IMR-90 (cell line): Measurements from ENCODE around the gene CLDN34. TPM values are rescaled to one million over a fixed set of nuclear protein-coding genes. Genes with fewer than 3 reads are reported as not detected.
A peak's percentile ranks its signal among the peaks of the same experiment; 100 is the strongest.

ENCODE experiments used
- ATAC-seq: fragments of 200-7000 bp; cut with Tn5 transposase; 2 replicates; pipeline ENCODE4 v1.9.1; 2020; ENCODE audit warnings: low read depth, mild to moderate bottlenecking, moderate library complexity
- BruUV-seq: library from RNA; stranded (reverse); fragments of 400-500 nt; replicated peaks from 2 replicates; lab custom pipeline; 2021; lab: Mats Ljungman, UMichigan
- CTCF ChIA-PET: fragments of 300-600 bp; formaldehyde crosslinking; extraction: SDS; loops from one replicate; lab custom pipeline; 2021; ENCODE audit warnings: antibody characterized with exemption; lab: Yijun Ruan, JAX
- POLR2A ChIA-PET: fragments of 300-600 bp; sonication (Branson Sonifier 250); formaldehyde crosslinking; loops from one replicate; lab custom pipeline; 2022; ENCODE audit warnings: antibody characterized with exemption; ENCODE audit not compliant: unreplicated experiment; lab: Charles Lee
- DNase-seq: peaks from one replicate; pipeline ENCODE4 v3.0.0; 2013
- H2AFZ ChIP-seq: replicated peaks from 2 replicates; pipeline ENCODE3; 2013; ENCODE audit warnings: low read length, mild to moderate bottlenecking; ENCODE audit not compliant: poor library complexity
- H2AK5ac ChIP-seq: 2 replicates; pipeline ENCODE4 v1.6.1; 2013; ENCODE audit warnings: low read depth, low read length, inconsistent platforms
- H2AK9ac ChIP-seq: replicated peaks from 2 replicates; pipeline ENCODE3; 2013; ENCODE audit warnings: mild to moderate bottlenecking, low read depth, low read length, moderate library complexity; ENCODE audit not compliant: poor library complexity
- H2BK120ac ChIP-seq: 2 replicates; pipeline ENCODE4 v1.6.1; 2013; ENCODE audit warnings: low read depth, low read length, inconsistent platforms
- H2BK15ac ChIP-seq: 3 replicates; pipeline ENCODE4 v1.6.1; 2013; ENCODE audit warnings: low read depth, low read length, inconsistent platforms
- H2BK20ac ChIP-seq: 2 replicates; pipeline ENCODE4 v1.6.1; 2013; ENCODE audit warnings: low read depth, mild to moderate bottlenecking, inconsistent platforms, low read length, moderate library complexity
- H2BK5ac ChIP-seq: 2 replicates; pipeline ENCODE4 v1.6.1; 2013; ENCODE audit warnings: mild to moderate bottlenecking, low read depth, low read length, inconsistent platforms; ENCODE audit not compliant: poor library complexity, severe bottlenecking
- H3K14ac ChIP-seq: replicated peaks from 2 replicates; pipeline ENCODE4 v1.6.1; 2013; ENCODE audit warnings: low read depth, low read length, inconsistent platforms
- H3K18ac ChIP-seq: 2 replicates; pipeline ENCODE4 v1.6.1; 2013; ENCODE audit warnings: low read depth, low read length, control low read depth
- H3K23ac ChIP-seq: 2 replicates; pipeline ENCODE4 v1.6.1; 2013; ENCODE audit warnings: low read depth, low read length, inconsistent platforms
- H3K27ac ChIP-seq: 2 replicates; pipeline ENCODE4 v1.5.1; 2013; ENCODE audit warnings: mild to moderate bottlenecking, control low read depth, low read length; ENCODE audit not compliant: insufficient read depth
- H3K27me3 ChIP-seq: 2 replicates; pipeline ENCODE4 v1.6.1; 2013; ENCODE audit warnings: low read length; ENCODE audit not compliant: control insufficient read depth, insufficient read depth
- H3K36me3 ChIP-seq: 2 replicates; pipeline ENCODE4 v1.6.1; 2013; ENCODE audit warnings: low read length, mixed read lengths; ENCODE audit not compliant: control insufficient read depth, insufficient read depth
- H3K4ac ChIP-seq: 2 replicates; pipeline ENCODE4 v1.6.1; 2013; ENCODE audit warnings: low read depth, low read length, inconsistent platforms
- H3K4me1 ChIP-seq: 2 replicates; pipeline ENCODE4 v1.6.1; 2013; ENCODE audit warnings: low read length, mixed read lengths; ENCODE audit not compliant: control insufficient read depth, insufficient read depth
- H3K4me2 ChIP-seq: 2 replicates; pipeline ENCODE4 v1.6.1; 2013; ENCODE audit warnings: low read depth, mild to moderate bottlenecking, control low read depth, low read length, moderate library complexity
- H3K4me3 ChIP-seq: 2 replicates; pipeline ENCODE4 v1.5.1; 2013; ENCODE audit warnings: low read depth, mild to moderate bottlenecking, control low read depth, low read length, moderate library complexity; ENCODE audit not compliant: insufficient read depth
- H3K56ac ChIP-seq: 2 replicates; pipeline ENCODE4 v1.6.1; 2013; ENCODE audit warnings: low read length, inconsistent platforms; ENCODE audit not compliant: insufficient read depth; ENCODE audit errors: extremely low read depth
- H3K79me1 ChIP-seq, 2 experiments: 2 replicates each; pipeline ENCODE4 v1.6.1; 2013; ENCODE audit warnings: low read length in 2 of 2, inconsistent platforms in 1 of 2, low read depth in 1 of 2
- H3K9ac ChIP-seq: 2 replicates; pipeline ENCODE4 v1.6.1; 2013; ENCODE audit warnings: low read depth, low read length, control low read depth
- H3K9me1 ChIP-seq: 2 replicates; pipeline ENCODE4 v1.6.1; 2013; ENCODE audit warnings: low read length, inconsistent platforms; ENCODE audit not compliant: insufficient read depth
- H3K9me3 ChIP-seq: 2 replicates; pipeline ENCODE4 v1.6.1; 2013; ENCODE audit warnings: low read length; ENCODE audit not compliant: control insufficient read depth, insufficient read depth
- H4K20me1 ChIP-seq: 2 replicates; pipeline ENCODE4 v1.6.1; 2013; ENCODE audit warnings: low read length, inconsistent platforms; ENCODE audit not compliant: insufficient read depth
- H4K5ac ChIP-seq: 2 replicates; pipeline ENCODE4 v1.6.1; 2013; ENCODE audit warnings: mild to moderate bottlenecking, low read depth, low read length, control low read depth
- H4K8ac ChIP-seq, 2 experiments: 2 replicates each; pipeline ENCODE4 v1.6.1; 2013; ENCODE audit warnings: low read depth in 2 of 2, low read length in 2 of 2, control low read depth in 1 of 2, inconsistent platforms in 1 of 2
- H4K91ac ChIP-seq: 2 replicates; pipeline ENCODE4 v1.6.1; 2013; ENCODE audit warnings: low read depth, low read length, inconsistent platforms; ENCODE audit not compliant: insufficient read depth
- BHLHE40 ChIP-seq: fragments of 150-350 bp; IDR thresholded peaks from 2 replicates; pipeline ENCODE4 v1.6.1; 2016; ENCODE audit warnings: mild to moderate bottlenecking, low read depth, low read length
- CEBPB ChIP-seq: IDR thresholded peaks from 2 replicates; pipeline ENCODE4 v1.6.1; 2012; ENCODE audit warnings: low read depth, low read length, improper control_type of control experiment
- CHD1 ChIP-seq: IDR thresholded peaks from 2 replicates; pipeline ENCODE4 v1.6.1; 2012; ENCODE audit warnings: low read depth, low read length, improper control_type of control experiment
- MAZ ChIP-seq: IDR thresholded peaks from 2 replicates; pipeline ENCODE4 v1.6.1; 2012; ENCODE audit warnings: low read depth, mild to moderate bottlenecking, low read length, improper control_type of control experiment, moderate library complexity, borderline replicate concordance
- MXI1 ChIP-seq: IDR thresholded peaks from 2 replicates; pipeline ENCODE4 v1.6.1; 2012; ENCODE audit warnings: low read depth, mild to moderate bottlenecking, low read length, moderate library complexity, borderline replicate concordance
- RAD21 ChIP-seq: IDR thresholded peaks from 2 replicates; pipeline ENCODE4 v1.6.1; 2012; ENCODE audit warnings: low read length, improper control_type of control experiment
- RFX5 ChIP-seq: IDR thresholded peaks from 2 replicates; pipeline ENCODE4 v1.8.0; 2012; ENCODE audit warnings: low read depth, mild to moderate bottlenecking, low read length, moderate library complexity
- SMC3 ChIP-seq: fragments of 150-350 bp; IDR thresholded peaks from 2 replicates; pipeline ENCODE4 v1.6.1; 2016; ENCODE audit warnings: low read depth, mild to moderate bottlenecking, antibody characterized with exemption, low read length, moderate library complexity
- WGBS, 2 experiments: methylation state at CpG; one replicate each; pipeline versions ENCODE4 v1.1.5 to v1.1.7; 2013; ENCODE audit warnings: missing lambda C conversion rate in 2 of 2; ENCODE audit not compliant: insufficient read length in 1 of 2; ENCODE audit errors: extremely low coverage in 2 of 2; 5-methylcytosine and 5-hydroxymethylcytosine counted together
- dilution Hi-C: fragments of 300-500 bp; cut with HindIII; formaldehyde crosslinking; loops from one replicate; pipeline ENCODE4 v1.14.3; 2018; ENCODE audit warnings: low sequenced_read_pairs; ENCODE audit not compliant: unreplicated experiment
- in situ Hi-C: fragments of 300-500 bp; cut with MboI; formaldehyde crosslinking; loops from 3 replicates; pipeline ENCODE4 v1.14.3; 2019; ENCODE audit warnings: low sequenced_read_pairs, inconsistent platforms, mixed read lengths
- intact Hi-C: fragments of 100-400 bp; cut with micrococcal nuclease; formaldehyde crosslinking; loops from 2 replicates; pipeline ENCODE4 v1.10.0; 2022
- polyA plus RNA-seq, 3 experiments: library from polyadenylated mRNA; depleted of rRNA; stranded (reverse); fragments of >200 nt; gene quantifications; 2 replicates each; pipeline ENCODE4 v1.2.3, GENCODE V29; 2012; ENCODE audit warnings: low replicate concordance in 1 of 3
- total RNA-seq: library from RNA; depleted of rRNA; stranded (reverse); fragments of >200 nt; gene quantifications from 2 replicates; pipeline ENCODE4 v1.2.3, GENCODE V29; 2012
- TF ChIP-seq, protein P1 (sequence below): fragments of 150-350 bp; IDR thresholded peaks from 2 replicates; pipeline ENCODE4 v1.6.1; 2016; ENCODE audit warnings: low read depth, mild to moderate bottlenecking, low read length, moderate library complexity, borderline replicate concordance

Gene CLDN34
- total and polyA plus RNA-seq, 2 of the 4 experiments (the other 2 are of a cell fraction) = 0.14 TPM; not detected in 1

DNA sequence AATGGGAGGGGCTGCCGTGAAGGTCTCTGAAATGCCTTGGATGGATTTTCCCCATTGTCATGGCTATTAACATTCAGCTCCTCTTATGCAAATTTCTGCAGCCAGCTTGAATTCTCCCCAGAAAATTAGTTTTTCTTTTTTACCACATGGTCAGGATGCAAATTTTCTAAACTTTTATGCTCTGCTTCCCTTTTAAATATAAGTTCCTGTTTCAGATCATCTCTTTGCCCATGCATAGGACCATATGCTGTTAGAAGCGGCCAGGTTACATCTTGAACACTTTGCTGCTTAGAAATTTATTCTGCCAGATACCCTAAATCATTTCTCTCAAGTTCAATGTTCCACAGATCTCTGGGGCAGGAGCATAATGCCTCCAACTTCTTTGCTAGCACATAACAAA lies 13.8 kb upstream of the CLDN34 start:
- no peak overlapping the region for H3K9ac ChIP-seq
- 0 out of 2 replicates have a peak, but pooled peaks cover 2% of the 10 kb centered on the region for H3K9me1 ChIP-seq
- H3K27me3 ChIP-seq = no peaks in the 10 kb centered on the region
- H3K4ac ChIP-seq = peak overlapping the region; percentile 32; the same call in 1 of the 2 replicates
- ChIA-PET CTCF (no interaction called here), POLR2A (no interaction called here)
- H2AK5ac ChIP-seq = no peak overlapping the region
- no peak overlapping the region for H3K23ac ChIP-seq
- H3K14ac ChIP-seq = no peak overlapping the region
- peak overlapping the region; percentile 24; the same call in 1 of the 2 replicates for H3K18ac ChIP-seq
- no peak overlapping the region for H3K4me3 ChIP-seq
- H3K79me1 ChIP-seq = no peaks in the 10 kb centered on the region
- TF ChIP-seq MXI1 (no peak), CEBPB (no peak), SMC3 (no peak), CHD1 (no peak), BHLHE40 (no peak), RAD21 (no peak), MAZ (no peak), RFX5 (no peak)
- TF ChIP-seq, protein P1, sequence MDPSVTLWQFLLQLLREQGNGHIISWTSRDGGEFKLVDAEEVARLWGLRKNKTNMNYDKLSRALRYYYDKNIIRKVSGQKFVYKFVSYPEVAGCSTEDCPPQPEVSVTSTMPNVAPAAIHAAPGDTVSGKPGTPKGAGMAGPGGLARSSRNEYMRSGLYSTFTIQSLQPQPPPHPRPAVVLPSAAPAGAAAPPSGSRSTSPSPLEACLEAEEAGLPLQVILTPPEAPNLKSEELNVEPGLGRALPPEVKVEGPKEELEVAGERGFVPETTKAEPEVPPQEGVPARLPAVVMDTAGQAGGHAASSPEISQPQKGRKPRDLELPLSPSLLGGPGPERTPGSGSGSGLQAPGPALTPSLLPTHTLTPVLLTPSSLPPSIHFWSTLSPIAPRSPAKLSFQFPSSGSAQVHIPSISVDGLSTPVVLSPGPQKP = no peak
- peaks cover 13% of the 10 kb centered on the region for H3K4me1 ChIP-seq
- no peak overlapping the region for H2AFZ ChIP-seq
- H4K8ac ChIP-seq = no peak overlapping the region
- peaks cover 9% of the 10 kb centered on the region; the same call in 1 of the 2 replicates for H3K9me3 ChIP-seq
- in situ Hi-C loops = no loop called here
- no peak overlapping the region for H3K27ac ChIP-seq
- H3K4me2 ChIP-seq = no peak overlapping the region
- peak overlapping the region; percentile 60 for H2BK120ac ChIP-seq
- no peak overlapping the region for H3K56ac ChIP-seq
- no peaks in the 10 kb centered on the region for H4K20me1 ChIP-seq
- no TSS peak for BruUV-seq
- DNase-seq = no peak
- H3K36me3 ChIP-seq = no peaks in the 10 kb centered on the region
- H4K5ac ChIP-seq = no peak overlapping the region
- H2AK9ac ChIP-seq = no peak overlapping the region
- intact Hi-C loops = no loop called here
- no peak overlapping the region for H4K91ac ChIP-seq
- H2BK15ac ChIP-seq = peak overlapping the region; percentile 68; the same call in 1 of the 3 replicates
- H2BK5ac ChIP-seq = no peak overlapping the region
- WGBS, 2 experiments = 86% methylated on average over 1 of the region's 2 CpGs; no CpG with 5 or more reads in 1 of the 2 experiments
- peak overlapping the region; percentile 42; the same call in 1 of the 2 replicates for H2BK20ac ChIP-seq
- no peak for ATAC-seq
- dilution Hi-C loops = no loop called here
